ENCODE measurements around the gene SH3GL1. TPM values are rescaled to one million over a fixed set of nuclear protein-coding genes. Genes with fewer than 3 reads are reported as not detected.

Gene SH3GL1
- polyA plus RNA-seq (2011; rRNA removed), result 40.2 and 57.9 TPM in 2 replicates
- 34.1 and 38.5 TPM in 2 replicates for polyA minus RNA-seq (2011; rRNA and poly(A)+ RNA removed)

- peak; percentile 93 for TF ChIP-seq CTCF (IDR thresholded peaks at IDR 0.05; ENCODE audit: low read depth, low read length)
- peak; percentile 81 for DNase-seq (ENCODE audit: low read depth, low spot score)
- H3K4me3 ChIP-seq (ENCODE audit: low read depth, low read length), result peak within 1 kb of the TSS; percentile 90
- CTCF ChIA-PET, result interaction anchor here (0.6 to 2.0 kb wide), 25 partner anchors 9 to 682 kb away, joined by 3 to 50 read pairs (median 4); partner anchors contain the start of genes MPND and YJU2
- peak within 1 kb of the TSS; percentile 61 for H3K27ac ChIP-seq (ENCODE audit: low read depth, low read length)
- H3K9me3 ChIP-seq (ENCODE audit: control insufficient read depth, insufficient read depth, low read length), result no peaks in the 10 kb centered on the region
- H3K27me3 ChIP-seq (ENCODE audit: control insufficient read depth, insufficient read depth, low read length), result no peaks in the 10 kb centered on the region
- POLR2A ChIA-PET, result interaction anchor here (0.6 to 1.0 kb wide), 3 partner anchors 20 to 58 kb away, joined by 3 to 5 read pairs (median 4); no protein-coding TSS in a partner anchor
Observed at GRCh38 chr19:4400135-4400936, at the start of gene SH3GL1. SH3GL1 (minus strand) TSS chr19:4400547; CDS start chr19:4400368, 179 bp downstream.

GRCh38 chr19:4449639-4450028 lies 49.3 kb upstream of the SH3GL1 start:
- H3K27ac ChIP-seq (ENCODE audit: low read depth, low read length), result no peak overlapping the region
- no peak for DNase-seq (ENCODE audit: low read depth, low spot score)
- no peaks in the 10 kb centered on the region; the same call in 1 of the 2 replicates for H3K9me3 ChIP-seq (ENCODE audit: control insufficient read depth, insufficient read depth, low read length)
- POLR2A ChIA-PET, result no interaction called here
- no peaks in the 10 kb centered on the region for H3K27me3 ChIP-seq (ENCODE audit: control insufficient read depth, insufficient read depth, low read length)
- TF ChIP-seq CTCF (IDR thresholded peaks at IDR 0.05; ENCODE audit: low read depth, low read length), result no peak
- H3K4me3 ChIP-seq (ENCODE audit: low read depth, low read length), result no peak overlapping the region
- CTCF ChIA-PET, result interaction anchor here (1.3 kb wide), 1 partner anchor 49 kb away, joined by 5 read pairs; no protein-coding TSS in a partner anchor

- H3K9me3 ChIP-seq (ENCODE audit: control insufficient read depth, insufficient read depth, low read length), result no peaks in the 10 kb centered on the region; the same call in 1 of the 2 replicates
- CTCF ChIA-PET, result interaction anchor here (1.3 kb wide), 1 partner anchor 48 kb away, joined by 5 read pairs; no protein-coding TSS in a partner anchor
- POLR2A ChIA-PET, result no interaction called here
- DNase-seq (ENCODE audit: low read depth, low spot score), result no peak
- no peak overlapping the region for H3K27ac ChIP-seq (ENCODE audit: low read depth, low read length)
- TF ChIP-seq CTCF (IDR thresholded peaks at IDR 0.05; ENCODE audit: low read depth, low read length), result no peak
- no peak overlapping the region for H3K4me3 ChIP-seq (ENCODE audit: low read depth, low read length)
- no peaks in the 10 kb centered on the region for H3K27me3 ChIP-seq (ENCODE audit: control insufficient read depth, insufficient read depth, low read length)
Observed at GRCh38 chr19:4449022-4449638, 48.8 kb upstream of the SH3GL1 start.

GRCh38 chr19:4448147-4448985 lies 48.0 kb upstream of the SH3GL1 start:
- Histone ChIP-seq H3K4me3 (ENCODE audit: low read depth, low read length) (no peak overlapping the region), H3K27me3 (ENCODE audit: control insufficient read depth, insufficient read depth, low read length) (no peaks in the 10 kb centered on the region), H3K9me3 (ENCODE audit: control insufficient read depth, insufficient read depth, low read length) (no peaks in the 10 kb centered on the region; the same call in 1 of the 2 replicates), H3K27ac (ENCODE audit: low read depth, low read length) (no peak overlapping the region)
- CTCF ChIA-PET, result interaction anchor here (1.0 to 1.3 kb wide), 2 partner anchors 34 to 47 kb away, joined by 3 to 5 read pairs; no protein-coding TSS in a partner anchor
- no peak for DNase-seq (ENCODE audit: low read depth, low spot score)
- no peak for TF ChIP-seq CTCF (IDR thresholded peaks at IDR 0.05; ENCODE audit: low read depth, low read length)
- POLR2A ChIA-PET, result no interaction called here

Measured in AG04450 (cell line).